Measurements from ENCODE around the gene RAB3C.
A peak's percentile ranks its signal among the peaks of the same experiment; 100 is the strongest.

The RAB3C gene

GRCh38 chr5:58871648-58872242 lies 288.9 kb downstream of the RAB3C start:
- DNase-seq (ENCODE audit: low read depth in 1 of 2, low spot score in 1 of 2), result no peak

GRCh38 chr5:58872670-58873273 lies 289.9 kb downstream of the RAB3C start:
- DNase-seq (ENCODE audit: low read depth in 1 of 2, low spot score in 1 of 2), result no peak

DNA sequence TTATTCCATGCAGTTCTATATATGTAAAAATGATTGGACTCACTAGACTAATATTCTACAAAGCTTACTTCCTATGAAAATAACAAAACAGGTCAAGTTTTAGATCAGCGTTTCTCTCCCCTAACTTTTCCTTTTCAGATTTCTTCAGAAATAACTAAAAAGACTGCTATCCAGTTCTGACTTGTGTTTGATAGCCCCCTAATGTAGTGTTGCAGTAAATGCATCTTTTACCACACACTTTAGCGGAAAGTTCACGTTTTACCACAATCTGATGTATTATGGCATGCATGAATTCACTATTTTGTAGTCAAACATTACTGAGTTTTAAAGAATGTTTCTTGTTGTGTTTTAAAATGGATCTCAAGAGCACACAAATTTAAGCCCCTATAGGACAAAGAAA lies 292.7 kb downstream of the RAB3C start:
- no peak for DNase-seq (ENCODE audit: low read depth in 1 of 2, low spot score in 1 of 2)

- no peak for DNase-seq (ENCODE audit: low read depth in 1 of 2, low spot score in 1 of 2)
These were observed 302.4 kb downstream of the RAB3C start for GRCh38 chr5:58885260-58885659.

- DNase-seq (ENCODE audit: low read depth in 1 of 2, low spot score in 1 of 2), result peak; percentile 18 to 34
These were observed 303.7 kb downstream of the RAB3C start for GRCh38 chr5:58886315-58887207.

DNA sequence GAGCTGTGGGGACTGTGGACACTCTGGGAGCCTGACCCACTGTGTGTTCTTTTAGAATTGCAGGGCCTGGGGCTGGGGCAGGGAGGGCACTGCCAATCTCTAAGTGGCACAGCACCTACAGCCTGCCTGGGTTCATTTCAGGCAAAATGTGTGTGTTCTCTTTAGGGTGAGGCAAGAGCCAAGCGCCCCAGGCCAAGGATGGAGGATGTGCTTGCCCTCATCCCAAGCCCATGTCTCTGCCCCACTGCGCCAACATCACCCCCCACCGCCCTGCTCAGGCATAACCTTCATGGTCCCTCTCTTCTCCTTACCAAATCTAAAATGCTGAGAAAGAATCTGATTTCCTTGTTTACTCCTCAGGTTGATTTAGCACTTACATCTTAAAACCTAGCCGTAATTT lies 304.4 kb downstream of the RAB3C start:
- DNase-seq (ENCODE audit: low read depth in 1 of 2, low spot score in 1 of 2), result no peak

DNA sequence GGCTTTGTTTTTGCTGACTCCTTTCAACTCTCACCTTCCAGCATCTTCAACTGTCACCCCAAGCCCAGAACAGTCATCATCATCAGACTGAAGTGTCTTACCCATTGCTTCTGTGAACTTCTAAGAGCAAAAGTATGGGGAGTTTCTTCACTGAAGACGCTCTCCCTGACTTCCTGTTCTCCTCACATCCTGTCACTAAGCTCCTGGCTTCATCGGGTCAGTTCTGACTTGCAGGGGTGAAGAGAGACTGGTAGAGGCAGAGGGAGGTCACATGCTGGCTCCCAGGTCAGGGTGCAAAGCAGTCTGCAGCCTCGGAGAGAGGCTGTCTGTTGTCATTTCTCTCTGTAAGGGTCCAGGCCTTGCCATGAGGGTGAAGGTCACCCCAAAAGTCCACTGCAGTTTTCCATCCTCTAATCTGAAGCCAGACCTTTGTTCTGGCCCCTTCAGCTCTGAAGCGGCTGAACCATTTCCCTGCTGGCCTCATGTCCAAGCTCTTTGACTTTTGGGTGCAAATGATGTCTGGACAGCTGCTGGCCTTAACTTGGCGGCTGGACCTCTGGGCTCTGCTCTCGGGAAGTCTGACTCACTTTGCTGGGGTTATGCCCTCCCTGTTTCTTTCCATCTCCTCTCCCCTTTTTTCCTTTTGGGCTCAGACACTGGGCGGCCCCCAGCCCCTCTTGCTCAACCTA lies 305.0 kb downstream of the RAB3C start:
- DNase-seq (ENCODE audit: low read depth in 1 of 2, low spot score in 1 of 2), result no peak

GRCh38 chr5:58890265-58890664 lies 307.4 kb downstream of the RAB3C start:
- DNase-seq (ENCODE audit: low read depth in 1 of 2, low spot score in 1 of 2), result no peak

GRCh38 chr5:58890701-58891085 lies 307.8 kb downstream of the RAB3C start:
- no peak for DNase-seq (ENCODE audit: low read depth in 1 of 2, low spot score in 1 of 2)

DNA sequence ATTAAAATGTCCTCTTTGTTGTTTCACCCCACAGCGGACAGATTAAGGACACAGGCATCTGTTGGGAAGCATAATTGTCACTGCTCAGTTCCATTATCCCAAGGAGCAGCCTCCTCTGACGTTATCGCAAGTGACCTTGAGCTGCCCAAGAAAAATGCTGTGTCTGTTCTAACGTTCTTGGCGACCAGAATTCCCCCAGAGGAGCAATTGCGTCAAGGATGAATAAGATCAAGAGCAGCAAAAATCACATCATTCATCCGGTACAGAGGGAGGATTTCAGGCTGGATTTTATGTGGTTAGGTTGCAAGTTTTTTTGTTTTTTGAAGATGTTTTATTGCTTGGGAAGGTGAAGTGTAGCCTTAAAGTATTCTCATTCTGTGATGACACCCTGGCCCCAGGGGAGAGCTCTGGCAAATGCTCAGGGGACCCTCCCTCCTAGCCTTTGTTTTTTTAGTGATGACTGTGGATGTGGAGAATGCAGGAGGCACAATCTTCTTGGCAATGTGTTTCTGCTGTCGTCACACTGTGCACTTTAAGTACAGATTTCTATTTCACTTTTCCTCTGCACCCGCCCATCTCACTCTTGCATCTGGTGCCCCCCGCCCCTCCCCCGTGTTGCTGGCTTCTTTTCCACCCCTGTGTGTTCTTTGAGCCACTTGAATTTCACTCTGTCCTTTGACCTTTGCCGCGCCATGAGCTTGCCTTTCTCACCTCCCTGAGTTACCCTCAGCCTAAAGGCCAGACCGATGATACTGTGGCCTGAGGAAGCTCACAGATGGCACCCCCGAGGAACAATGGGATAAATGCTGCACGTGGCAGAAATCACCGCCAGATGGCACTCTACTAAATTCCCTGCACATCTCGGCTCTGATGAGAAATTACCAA lies 308.5 kb downstream of the RAB3C start:
- DNase-seq (ENCODE audit: low read depth in 1 of 2, low spot score in 1 of 2), result peak in 1 of 2 donors; percentile 40

DNA sequence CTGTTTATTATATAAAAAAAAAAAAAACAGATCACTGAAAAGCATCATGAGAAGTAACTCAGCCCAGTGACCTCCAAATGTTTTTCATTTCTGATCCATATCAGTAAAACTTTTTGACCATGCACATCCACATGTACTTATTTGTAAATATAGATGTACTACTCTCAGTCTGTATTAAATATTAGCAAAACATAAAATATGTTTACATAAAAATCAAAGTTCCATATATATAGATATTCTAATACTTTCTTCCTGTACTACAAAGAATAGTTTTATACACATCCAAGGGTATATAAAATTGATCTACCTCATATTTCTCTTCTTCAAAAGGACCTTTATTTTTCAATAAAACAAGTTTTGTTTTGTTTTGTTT lies 309.1 kb downstream of the RAB3C start:
- DNase-seq (ENCODE audit: low read depth in 1 of 2, low spot score in 1 of 2), result no peak

GRCh38 chr5:58893551-58893950 lies 310.7 kb downstream of the RAB3C start:
- DNase-seq (ENCODE audit: low read depth in 1 of 2, low spot score in 1 of 2), result no peak

- DNase-seq (ENCODE audit: low read depth in 1 of 2, low spot score in 1 of 2), result no peak
These were observed 315.1 kb downstream of the RAB3C start for GRCh38 chr5:58898006-58898405.

- DNase-seq (ENCODE audit: low read depth in 1 of 2, low spot score in 1 of 2), result no peak
These were observed 315.7 kb downstream of the RAB3C start for GRCh38 chr5:58898538-58898937.

DNA sequence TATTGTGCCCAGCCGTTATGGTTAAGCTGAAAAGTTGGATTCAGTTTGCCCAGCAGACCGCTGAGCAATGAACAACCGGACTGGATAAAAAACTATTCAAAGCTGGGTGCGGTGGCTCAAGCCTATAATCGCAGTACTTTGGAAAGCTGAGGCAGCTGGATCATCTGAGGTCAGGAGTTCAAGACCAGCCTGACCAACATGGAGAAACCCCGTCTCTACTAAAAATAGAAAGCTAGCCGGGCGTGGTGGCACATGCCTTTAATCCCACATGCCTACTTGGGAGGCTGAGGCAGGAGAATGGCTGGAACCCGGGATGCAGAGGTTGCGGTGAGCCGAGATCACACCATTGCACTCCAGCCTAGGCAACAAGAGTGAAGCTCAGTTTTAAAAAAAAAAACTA lies 318.4 kb downstream of the RAB3C start:
- no peak for DNase-seq (ENCODE audit: low read depth in 1 of 2, low spot score in 1 of 2)

- no peak for DNase-seq (ENCODE audit: low read depth in 1 of 2, low spot score in 1 of 2)
These were observed 319.4 kb downstream of the RAB3C start for GRCh38 chr5:58902305-58902704.

- no peak for DNase-seq (ENCODE audit: low read depth in 1 of 2, low spot score in 1 of 2)
These were observed 319.9 kb downstream of the RAB3C start for GRCh38 chr5:58902765-58903164.

DNA sequence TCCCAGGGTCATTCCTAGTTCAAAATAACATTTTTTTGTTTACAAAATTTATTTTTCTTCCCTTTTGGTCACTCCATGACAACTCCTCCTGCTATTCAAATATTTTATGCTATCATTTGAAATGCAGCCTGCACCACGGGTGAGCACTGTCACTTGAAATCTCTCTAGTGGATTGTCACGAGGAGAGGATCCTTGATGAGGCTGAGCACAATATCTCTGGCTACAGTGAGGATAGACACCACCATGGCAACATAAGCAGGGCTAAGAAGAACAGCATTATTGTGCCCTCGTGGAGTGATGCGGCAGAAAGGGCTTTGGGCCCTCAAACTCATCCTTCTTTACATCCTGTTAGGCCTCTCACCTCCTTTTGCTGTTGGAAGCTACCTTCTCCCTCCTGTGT lies 321.9 kb downstream of the RAB3C start:
- no peak for DNase-seq (ENCODE audit: low read depth in 1 of 2, low spot score in 1 of 2)

GRCh38 chr5:58905944-58906343 lies 323.1 kb downstream of the RAB3C start:
- DNase-seq (ENCODE audit: low read depth in 1 of 2, low spot score in 1 of 2), result no peak

All from stimulated activated CD4-positive, alpha-beta T cell treated with anti-CD3 and anti-CD28 coated beads, Interleukin-15, amount 100 ng/mL, for 1 hour (primary cell).